ENCODE data around the gene KRT6C. TPM values are rescaled to one million over a fixed set of nuclear protein-coding genes. Genes with fewer than 3 reads are reported as not detected.

Gene KRT6C
- total and polyA plus RNA-seq, 2 experiments from 2014 or later: not detected

DNA sequence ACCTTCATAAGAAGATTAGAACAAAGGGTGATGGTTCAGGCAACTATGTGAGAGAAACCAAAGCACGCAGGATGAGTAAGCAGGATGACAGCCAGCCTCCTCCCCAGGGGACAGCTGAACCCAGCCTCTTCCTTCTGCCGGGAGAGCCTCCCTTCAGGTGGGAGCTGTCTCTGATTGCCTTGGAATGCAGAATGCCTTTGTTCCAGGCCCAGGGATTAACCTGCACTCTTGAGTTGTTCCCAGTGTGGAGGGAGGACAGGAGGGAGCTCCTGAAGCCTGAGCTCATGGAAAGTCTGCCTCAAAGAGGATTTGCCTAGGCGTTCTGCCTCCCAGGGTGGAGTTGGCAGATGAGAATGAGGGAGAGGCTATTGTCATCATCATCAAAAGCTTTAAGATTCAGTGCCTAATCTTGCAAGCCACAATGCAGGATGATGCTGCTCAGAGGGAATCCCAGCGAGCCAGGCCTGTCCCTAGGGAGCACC, 23.0 kb upstream of the KRT6C start:
- no peaks in the 10 kb centered on the region for H3K9me3 ChIP-seq (ENCODE audit: low read depth)
- in situ Hi-C loops (cut with MboI): no loop called here
- DNase-seq: peak; percentile 96
- peak overlapping the region; percentile 47; the same call in 1 of the 2 replicates for H2AFZ ChIP-seq
- H3K79me2 ChIP-seq (ENCODE audit: insufficient read depth): no peaks in the 10 kb centered on the region
- H3K4me2 ChIP-seq (ENCODE audit: unreplicated experiment): peak overlapping the region; percentile 80
- peak overlapping the region; percentile 73 for H3K9ac ChIP-seq
- peaks cover 7% of the 10 kb centered on the region for H3K27me3 ChIP-seq (replicated peaks; ENCODE audit: insufficient read depth)
- no peaks in the 10 kb centered on the region for H3K9me2 ChIP-seq (ENCODE audit: insufficient read depth)
- H3F3A ChIP-seq (ENCODE audit: insufficient read depth): peaks cover 44% of the 10 kb centered on the region
- peak overlapping the region; percentile 27; the same call in 1 of the 2 replicates for H3K4me3 ChIP-seq
- peaks cover 62% of the 10 kb centered on the region for H3K4me1 ChIP-seq (ENCODE audit: insufficient read depth)
- TF ChIP-seq EZH2 (IDR thresholded peaks at IDR 0.05; ENCODE audit: insufficient read depth, poor library complexity, severe bottlenecking): no peak
- peak; percentile 67; the same call in 1 of the 2 replicates for TF ChIP-seq EZH2phosphoT487 (IDR thresholded peaks at IDR 0.05; ENCODE audit: insufficient read depth, low read depth)
- H3K27ac ChIP-seq: peak overlapping the region; percentile 93
- H3K36me3 ChIP-seq (ENCODE audit: low read depth): no peaks in the 10 kb centered on the region
- WGBS, 2 experiments (ENCODE audit: low coverage in 1 of 2, low lambda C conversion rate in 2 of 2, missing lambda C conversion rate in 2 of 2): 0 to 5% methylated on average over 4 of the region's 4 CpGs
- H4K20me1 ChIP-seq (ENCODE audit: insufficient read depth): no peaks in the 10 kb centered on the region

DNA sequence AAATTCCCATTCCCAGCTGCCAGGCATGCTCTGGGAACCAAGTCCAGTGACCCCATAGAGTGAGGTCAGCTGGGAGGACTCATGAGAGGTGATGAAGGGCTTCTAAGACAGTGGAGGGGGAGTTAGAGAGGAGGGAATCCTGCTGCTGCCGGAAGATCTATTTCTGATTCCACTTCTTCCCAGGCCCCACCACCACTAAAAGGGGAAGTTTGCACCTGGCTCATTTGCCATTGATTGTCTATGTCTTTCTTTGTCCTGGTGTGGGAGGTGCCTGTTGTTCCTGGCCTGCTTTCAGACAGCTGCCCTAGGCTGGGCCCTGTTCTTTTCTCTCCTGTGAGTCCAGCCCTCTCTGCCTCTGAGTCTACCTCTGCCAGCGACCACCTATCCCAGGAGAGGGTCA, 22.4 kb upstream of the KRT6C start:
- H2AFZ ChIP-seq: no peak overlapping the region
- no peaks in the 10 kb centered on the region for H3K79me2 ChIP-seq (ENCODE audit: insufficient read depth)
- peaks cover 11% of the 10 kb centered on the region for H3K27me3 ChIP-seq (replicated peaks; ENCODE audit: insufficient read depth)
- no peaks in the 10 kb centered on the region for H3K9me3 ChIP-seq (ENCODE audit: low read depth)
- H3F3A ChIP-seq (ENCODE audit: insufficient read depth): peaks cover 44% of the 10 kb centered on the region
- peak overlapping the region; percentile 93 for H3K27ac ChIP-seq
- H3K36me3 ChIP-seq (ENCODE audit: low read depth): no peaks in the 10 kb centered on the region
- in situ Hi-C loops (cut with MboI): no loop called here
- H3K4me1 ChIP-seq (ENCODE audit: insufficient read depth): peaks cover 62% of the 10 kb centered on the region
- 97 to 100% methylated on average over 2 of the region's 2 CpGs for WGBS, 2 experiments (ENCODE audit: low coverage in 1 of 2, low lambda C conversion rate in 2 of 2, missing lambda C conversion rate in 2 of 2)
- H3K9me2 ChIP-seq (ENCODE audit: insufficient read depth): no peaks in the 10 kb centered on the region
- no peak for DNase-seq
- no peaks in the 10 kb centered on the region for H4K20me1 ChIP-seq (ENCODE audit: insufficient read depth)
- no peak for TF ChIP-seq EZH2phosphoT487 (IDR thresholded peaks at IDR 0.05; ENCODE audit: insufficient read depth, low read depth)
- no peak for TF ChIP-seq EZH2 (IDR thresholded peaks at IDR 0.05; ENCODE audit: insufficient read depth, poor library complexity, severe bottlenecking)
- H3K9ac ChIP-seq: peak overlapping the region; percentile 73
- peak overlapping the region; percentile 80 for H3K4me2 ChIP-seq (ENCODE audit: unreplicated experiment)
- peak overlapping the region; percentile 27; the same call in 1 of the 2 replicates for H3K4me3 ChIP-seq

DNA sequence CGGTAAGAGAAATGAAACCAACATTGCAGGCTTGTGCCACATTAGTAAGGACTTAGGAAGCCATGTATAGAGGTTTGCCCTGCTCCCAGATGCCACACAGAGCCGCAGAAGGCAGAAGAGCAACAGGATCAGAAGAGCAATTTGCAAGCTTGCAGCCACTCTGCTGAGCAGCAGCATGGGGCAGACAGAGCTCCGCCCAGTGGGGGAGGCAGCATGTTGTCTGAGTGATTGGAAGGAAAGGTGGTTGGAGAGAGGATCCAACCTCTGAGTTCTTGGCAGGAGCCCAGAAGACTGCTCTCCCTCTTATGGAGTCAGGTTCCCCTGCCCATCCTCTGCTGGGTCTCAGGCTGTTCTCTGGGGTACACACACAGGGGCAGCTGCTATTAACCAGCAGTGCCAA, 21.8 kb upstream of the KRT6C start:
- peaks cover 58% of the 10 kb centered on the region for H3K4me1 ChIP-seq (ENCODE audit: insufficient read depth)
- H3K4me3 ChIP-seq: no peak overlapping the region
- peak overlapping the region; percentile 93 for H3K27ac ChIP-seq
- H2AFZ ChIP-seq: no peak overlapping the region
- in situ Hi-C loops (cut with MboI): no loop called here
- peak; percentile 34 for DNase-seq
- no peaks in the 10 kb centered on the region for H4K20me1 ChIP-seq (ENCODE audit: insufficient read depth)
- H3K9me2 ChIP-seq (ENCODE audit: insufficient read depth): no peaks in the 10 kb centered on the region
- peaks cover 11% of the 10 kb centered on the region for H3K27me3 ChIP-seq (replicated peaks; ENCODE audit: insufficient read depth)
- peaks cover 42% of the 10 kb centered on the region for H3F3A ChIP-seq (ENCODE audit: insufficient read depth)
- no peaks in the 10 kb centered on the region for H3K9me3 ChIP-seq (ENCODE audit: low read depth)
- no peaks in the 10 kb centered on the region for H3K36me3 ChIP-seq (ENCODE audit: low read depth)
- H3K9ac ChIP-seq: peak overlapping the region; percentile 73; the same call in 1 of the 2 replicates
- TF ChIP-seq EZH2phosphoT487 (IDR thresholded peaks at IDR 0.05; ENCODE audit: insufficient read depth, low read depth) (no peak), EZH2 (IDR thresholded peaks at IDR 0.05; ENCODE audit: insufficient read depth, poor library complexity, severe bottlenecking) (no peak)
- 67 to 69% methylated on average over 3 of the region's 3 CpGs for WGBS, 2 experiments (ENCODE audit: low coverage in 1 of 2, low lambda C conversion rate in 2 of 2, missing lambda C conversion rate in 2 of 2)
- H3K4me2 ChIP-seq (ENCODE audit: unreplicated experiment): peak overlapping the region; percentile 80
- H3K79me2 ChIP-seq (ENCODE audit: insufficient read depth): no peaks in the 10 kb centered on the region

DNA sequence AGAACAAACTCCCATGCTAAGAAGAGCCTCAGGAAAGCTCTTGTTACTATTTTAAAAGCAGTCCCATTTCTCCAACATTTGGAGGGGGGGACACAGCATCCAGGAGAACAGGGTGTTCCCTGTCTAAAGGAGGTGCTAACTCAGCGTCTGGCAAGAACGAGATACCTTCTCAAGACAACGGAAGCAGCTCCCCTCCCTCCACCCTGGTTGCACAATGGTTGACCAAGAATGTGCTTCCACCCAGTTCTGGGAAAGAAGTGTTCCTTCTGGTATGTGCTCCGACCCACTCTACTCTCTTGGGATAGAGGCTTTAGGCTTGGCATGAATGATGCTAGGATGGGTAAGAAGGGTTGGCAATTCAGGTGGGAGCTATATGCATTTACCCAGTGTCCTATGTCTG, 20.9 kb upstream of the KRT6C start:
- DNase-seq: peak; percentile 82
- in situ Hi-C loops (cut with MboI): no loop called here
- Histone ChIP-seq H3F3A (ENCODE audit: insufficient read depth) (peaks cover 33% of the 10 kb centered on the region), H3K4me3 (no peak overlapping the region), H3K79me2 (ENCODE audit: insufficient read depth) (no peaks in the 10 kb centered on the region), H3K9me3 (ENCODE audit: low read depth) (no peaks in the 10 kb centered on the region), H3K9ac (peak overlapping the region; percentile 73), H4K20me1 (ENCODE audit: insufficient read depth) (no peaks in the 10 kb centered on the region), H3K36me3 (ENCODE audit: low read depth) (no peaks in the 10 kb centered on the region), H3K4me2 (ENCODE audit: unreplicated experiment) (peak overlapping the region; percentile 80), H3K27ac (peak overlapping the region; percentile 93), H3K9me2 (ENCODE audit: insufficient read depth) (no peaks in the 10 kb centered on the region), H3K27me3 (replicated peaks; ENCODE audit: insufficient read depth) (peaks cover 11% of the 10 kb centered on the region), H2AFZ (no peak overlapping the region), H3K4me1 (ENCODE audit: insufficient read depth) (peaks cover 49% of the 10 kb centered on the region)
- no peak for TF ChIP-seq EZH2 (IDR thresholded peaks at IDR 0.05; ENCODE audit: insufficient read depth, poor library complexity, severe bottlenecking)
- no peak for TF ChIP-seq EZH2phosphoT487 (IDR thresholded peaks at IDR 0.05; ENCODE audit: insufficient read depth, low read depth)
- 2 to 5% methylated on average over 4 of the region's 4 CpGs for WGBS, 2 experiments (ENCODE audit: low coverage in 1 of 2, low lambda C conversion rate in 2 of 2, missing lambda C conversion rate in 2 of 2)
